Neural crest cell (in vitro differentiated cells): Measurements from ENCODE around the gene DISC1. TPM values are rescaled to one million over a fixed set of nuclear protein-coding genes. Genes with fewer than 3 reads are reported as not detected.
"Not testable (repeated sequence)": the region's sequence is repeated elsewhere in the genome, so short reads cannot be mapped to it uniquely, and the experiment has no call there.

Source experiments
- DNase-seq: peaks from one replicate; pipeline ENCODE4 v3.0.0; 2021; ENCODE audit warnings: low read depth, mixed read lengths, low spot score
- H3K27ac Mint-ChIP-seq: one replicate; pipeline ENCODE4 v1.8.0; 2021; ENCODE audit warnings: mild to moderate bottlenecking, mixed read lengths; ENCODE audit not compliant: unreplicated experiment
- H3K27me3 Mint-ChIP-seq: 2 replicates; pipeline ENCODE4 v1.8.0; 2021; ENCODE audit warnings: low read depth, mild to moderate bottlenecking, mixed read lengths
- H3K36me3 Mint-ChIP-seq: 2 replicates; pipeline ENCODE4 v1.8.0; 2021; ENCODE audit warnings: low read depth, mild to moderate bottlenecking, mixed read lengths
- H3K4me1 Mint-ChIP-seq: 2 replicates; pipeline ENCODE4 v1.8.0; 2021; ENCODE audit warnings: mixed read lengths
- H3K4me3 Mint-ChIP-seq: one replicate; pipeline ENCODE4 v1.8.0; 2021; ENCODE audit warnings: mild to moderate bottlenecking, mixed read lengths
- H3K9me3 Mint-ChIP-seq: 2 replicates; pipeline ENCODE4 v1.8.0; 2021; ENCODE audit warnings: mixed read lengths
- total RNA-seq: library from RNA; stranded (reverse); gene quantifications from 2 replicates; pipeline ENCODE4 v1.2.1, GENCODE V29; 2021
- TF ChIP-seq, protein P1 (sequence below): fragments of 200-600 bp; sonication (generic); conservative IDR thresholded peaks from 2 replicates; pipeline ENCODE4 v1.5.0; 2021; ENCODE audit warnings: antibody characterized with exemption, mild to moderate bottlenecking

The DISC1 gene
- total RNA-seq, 1 donor from 2014 or later, result 13.7 TPM

DNA sequence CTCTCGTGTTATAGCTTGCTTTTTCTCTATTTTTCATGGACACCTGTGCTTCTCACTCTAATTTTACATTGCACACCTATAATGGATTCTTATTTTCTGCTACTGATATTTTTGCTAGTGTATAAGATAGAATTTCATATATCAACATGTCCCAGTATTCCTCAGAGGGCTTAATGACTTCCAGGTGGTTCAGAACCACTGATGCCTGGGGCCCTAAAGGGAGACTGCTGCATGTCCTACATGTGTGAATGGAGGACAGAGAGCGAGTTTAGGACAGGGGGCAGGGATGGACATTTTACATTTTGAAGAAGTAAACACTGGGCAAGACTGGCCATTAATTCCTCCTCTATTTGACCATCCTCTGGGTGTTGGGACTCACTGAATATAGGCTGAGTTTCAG lies 100.6 kb downstream of the DISC1 start:
- TF ChIP-seq, protein P1, sequence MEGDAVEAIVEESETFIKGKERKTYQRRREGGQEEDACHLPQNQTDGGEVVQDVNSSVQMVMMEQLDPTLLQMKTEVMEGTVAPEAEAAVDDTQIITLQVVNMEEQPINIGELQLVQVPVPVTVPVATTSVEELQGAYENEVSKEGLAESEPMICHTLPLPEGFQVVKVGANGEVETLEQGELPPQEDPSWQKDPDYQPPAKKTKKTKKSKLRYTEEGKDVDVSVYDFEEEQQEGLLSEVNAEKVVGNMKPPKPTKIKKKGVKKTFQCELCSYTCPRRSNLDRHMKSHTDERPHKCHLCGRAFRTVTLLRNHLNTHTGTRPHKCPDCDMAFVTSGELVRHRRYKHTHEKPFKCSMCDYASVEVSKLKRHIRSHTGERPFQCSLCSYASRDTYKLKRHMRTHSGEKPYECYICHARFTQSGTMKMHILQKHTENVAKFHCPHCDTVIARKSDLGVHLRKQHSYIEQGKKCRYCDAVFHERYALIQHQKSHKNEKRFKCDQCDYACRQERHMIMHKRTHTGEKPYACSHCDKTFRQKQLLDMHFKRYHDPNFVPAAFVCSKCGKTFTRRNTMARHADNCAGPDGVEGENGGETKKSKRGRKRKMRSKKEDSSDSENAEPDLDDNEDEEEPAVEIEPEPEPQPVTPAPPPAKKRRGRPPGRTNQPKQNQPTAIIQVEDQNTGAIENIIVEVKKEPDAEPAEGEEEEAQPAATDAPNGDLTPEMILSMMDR, result no peak
- peaks cover 12% of the 10 kb centered on the region for H3K36me3 Mint-ChIP-seq
- H3K27ac Mint-ChIP-seq, result no peak overlapping the region
- no peak for DNase-seq
- H3K9me3 Mint-ChIP-seq, result peaks cover 5% of the 10 kb centered on the region
- no peak overlapping the region for H3K4me3 Mint-ChIP-seq
- peaks cover 11% of the 10 kb centered on the region for H3K4me1 Mint-ChIP-seq
- H3K27me3 Mint-ChIP-seq, result no peaks in the 10 kb centered on the region

GRCh38 chr1:231728987-231729386 lies 102.4 kb downstream of the DISC1 start:
- DNase-seq, H3K4me3 Mint-ChIP-seq, H3K36me3 Mint-ChIP-seq, H3K9me3 Mint-ChIP-seq, H3K27me3 Mint-ChIP-seq, H3K27ac Mint-ChIP-seq: not testable (repeated sequence)
- peaks cover 11% of the 10 kb centered on the region for H3K4me1 Mint-ChIP-seq

DNA sequence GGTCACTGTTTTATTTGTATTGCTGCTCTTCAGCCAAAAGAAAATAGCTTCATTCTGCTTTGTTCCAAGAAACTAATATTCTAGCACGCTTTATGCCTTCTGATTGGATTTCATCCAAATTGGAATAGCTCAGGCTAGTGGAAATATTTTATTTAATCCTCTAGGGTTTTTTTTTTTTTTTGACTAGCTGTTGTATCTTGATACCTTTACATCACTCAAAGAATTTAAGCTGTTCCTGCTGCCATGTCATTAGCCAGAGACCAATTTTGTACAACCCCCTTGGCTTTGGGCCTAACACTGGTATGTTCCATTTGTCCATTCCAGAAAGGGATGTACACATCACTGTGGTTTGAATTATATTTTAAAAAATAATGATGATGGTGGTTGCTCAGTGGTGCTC lies 103.0 kb downstream of the DISC1 start:
- H3K9me3 Mint-ChIP-seq, result peaks cover 5% of the 10 kb centered on the region
- H3K36me3 Mint-ChIP-seq, result peaks cover 6% of the 10 kb centered on the region
- no peak overlapping the region for H3K4me3 Mint-ChIP-seq
- H3K27me3 Mint-ChIP-seq, result no peaks in the 10 kb centered on the region
- H3K27ac Mint-ChIP-seq, result no peak overlapping the region
- peaks cover 10% of the 10 kb centered on the region for H3K4me1 Mint-ChIP-seq
- TF ChIP-seq, protein P1, result no peak
- no peak for DNase-seq

DNA sequence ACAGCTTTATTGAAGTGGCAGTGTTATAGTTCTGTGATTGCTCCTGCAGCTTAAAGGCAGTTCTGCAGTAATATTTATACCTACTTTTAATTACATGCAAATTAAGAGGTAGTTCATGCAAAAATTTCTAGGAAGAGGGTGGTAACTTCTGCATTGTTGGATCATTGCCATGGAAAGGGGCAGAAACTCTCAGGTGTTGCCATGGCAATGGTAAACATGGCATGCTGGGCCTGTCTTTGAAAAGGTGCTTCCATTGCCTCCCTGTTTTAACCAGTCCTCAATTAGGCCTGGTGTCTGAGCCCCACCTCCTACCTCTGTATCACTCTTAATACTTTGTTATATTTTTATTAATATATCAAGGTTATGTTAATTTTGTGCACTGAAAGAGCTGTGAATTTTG lies 104.7 kb downstream of the DISC1 start:
- peaks cover 6% of the 10 kb centered on the region for H3K36me3 Mint-ChIP-seq
- no peaks in the 10 kb centered on the region for H3K27me3 Mint-ChIP-seq
- no peaks in the 10 kb centered on the region for H3K4me1 Mint-ChIP-seq
- TF ChIP-seq, protein P1, result no peak
- no peak overlapping the region for H3K4me3 Mint-ChIP-seq
- H3K9me3 Mint-ChIP-seq, result peaks cover 5% of the 10 kb centered on the region
- DNase-seq, result no peak
- H3K27ac Mint-ChIP-seq, result no peak overlapping the region

- Mint-ChIP-seq H3K4me1 (no peaks in the 10 kb centered on the region), H3K27me3 (no peaks in the 10 kb centered on the region), H3K36me3 (peaks cover 6% of the 10 kb centered on the region), H3K9me3 (peaks cover 5% of the 10 kb centered on the region), H3K4me3 (no peak overlapping the region), H3K27ac (no peak overlapping the region)
- TF ChIP-seq, protein P1, result no peak
- DNase-seq, result no peak
Measured at GRCh38 chr1:231733063-231733462, 106.5 kb downstream of the DISC1 start.

DNA sequence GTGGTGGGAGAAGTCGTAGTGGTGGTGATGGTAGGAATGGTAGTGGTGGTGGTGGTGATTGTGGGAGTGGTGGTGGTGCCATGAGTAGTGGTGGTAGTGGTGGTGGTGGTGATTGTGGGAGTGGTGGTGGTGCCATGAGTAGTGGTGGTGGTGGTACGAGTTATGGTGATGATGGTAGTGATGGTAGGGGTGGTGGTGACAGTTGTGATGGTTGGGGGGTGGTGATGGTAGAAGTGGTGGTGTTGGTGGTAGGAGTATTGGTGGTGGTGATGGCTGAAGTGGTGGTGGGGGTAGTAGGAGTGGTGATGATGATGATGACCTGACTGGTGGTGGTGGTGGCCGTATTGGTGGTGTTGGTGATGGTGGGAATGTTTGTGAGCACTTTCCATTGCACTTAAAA lies 107.1 kb downstream of the DISC1 start:
- no peak overlapping the region for H3K4me3 Mint-ChIP-seq
- H3K27me3 Mint-ChIP-seq, result no peaks in the 10 kb centered on the region
- H3K4me1 Mint-ChIP-seq, result no peaks in the 10 kb centered on the region
- H3K27ac Mint-ChIP-seq, result no peak overlapping the region
- TF ChIP-seq, protein P1, result no peak
- no peak for DNase-seq
- peaks cover 6% of the 10 kb centered on the region for H3K36me3 Mint-ChIP-seq
- H3K9me3 Mint-ChIP-seq, result peaks cover 5% of the 10 kb centered on the region
